ENCODE data around the gene C12orf43.

GRCh38 chr12:120955232-120955631 is 61.1 kb downstream of the C12orf43 start:
- TF ChIP-seq ARNT (IDR thresholded peaks at IDR 0.05) (no peak), BHLHE40 (IDR thresholded peaks at IDR 0.05; ENCODE audit: borderline replicate concordance) (no peak), FOXM1 (IDR thresholded peaks at IDR 0.05; ENCODE audit: borderline replicate concordance) (no peak)

Data from HEK293T (cell line).